Activated T-cell treated with anti-CD3 and anti-CD28 coated beads, Interleukin-2, amount 50 U/mL, for 24 hours (primary cell): ENCODE measurements around the gene MED20.
A peak's percentile ranks its signal among the peaks of the same experiment; 100 is the strongest.
"Not testable (repeated sequence)": the region's sequence is repeated elsewhere in the genome, so short reads cannot be mapped to it uniquely, and the experiment has no call there.

Experiments used
- DNase-seq: peaks from one replicate; pipeline ENCODE4 v3.0.0-alpha.2; 2020
- H3K27ac Mint-ChIP-seq: 2 replicates; pipeline ENCODE4 v1.8.0; 2020; ENCODE audit warnings: mild to moderate bottlenecking, mixed read lengths
- H3K27me3 Mint-ChIP-seq: 2 replicates; pipeline ENCODE4 v1.8.0; 2020; ENCODE audit warnings: mixed read lengths
- H3K36me3 Mint-ChIP-seq: 2 replicates; pipeline ENCODE4 v1.8.0; 2020; ENCODE audit warnings: low read depth, mixed read lengths
- H3K4me1 Mint-ChIP-seq: 2 replicates; pipeline ENCODE4 v1.8.0; 2020; ENCODE audit warnings: low read depth, mixed read lengths
- H3K4me3 Mint-ChIP-seq: 2 replicates; pipeline ENCODE4 v1.8.0; 2020; ENCODE audit warnings: mild to moderate bottlenecking, moderate library complexity, mixed read lengths
- H3K9me3 Mint-ChIP-seq: 2 replicates; pipeline ENCODE4 v1.8.0; 2020; ENCODE audit warnings: mixed read lengths

Gene MED20

GRCh38 chr6:41954668-41955067, 33.7 kb upstream of the MED20 start:
- no peak for DNase-seq
- Mint-ChIP-seq H3K27me3 (no peaks in the 10 kb centered on the region), H3K36me3 (peaks cover 37% of the 10 kb centered on the region), H3K27ac (peak overlapping the region; percentile 90), H3K4me1 (peaks cover 68% of the 10 kb centered on the region), H3K4me3 (no peak overlapping the region), H3K9me3 (peaks cover 11% of the 10 kb centered on the region)

- Mint-ChIP-seq H3K27ac (peak overlapping the region; percentile 68), H3K36me3 (peaks cover 13% of the 10 kb centered on the region)
These were observed 26.8 kb upstream of the MED20 start for GRCh38 chr6:41947581-41948220.

GRCh38 chr6:41943456-41943855, 22.5 kb upstream of the MED20 start:
- no peaks in the 10 kb centered on the region for H3K27me3 Mint-ChIP-seq
- H3K4me1 Mint-ChIP-seq = peaks cover 62% of the 10 kb centered on the region
- H3K4me3 Mint-ChIP-seq = peak overlapping the region; percentile 27
- H3K27ac Mint-ChIP-seq = peak overlapping the region; percentile 87
- no peak for DNase-seq
- no peaks in the 10 kb centered on the region for H3K9me3 Mint-ChIP-seq
- H3K36me3 Mint-ChIP-seq = peaks cover 40% of the 10 kb centered on the region

More at GRCh38 chr6:41947581-41948220, 26.8 kb upstream of the MED20 start:
- no peak for DNase-seq
- peaks cover 62% of the 10 kb centered on the region for H3K4me1 Mint-ChIP-seq
- no peaks in the 10 kb centered on the region for H3K9me3 Mint-ChIP-seq
- no peaks in the 10 kb centered on the region for H3K27me3 Mint-ChIP-seq
- no peak overlapping the region for H3K4me3 Mint-ChIP-seq

GRCh38 chr6:41942882-41943281, 21.9 kb upstream of the MED20 start:
- Mint-ChIP-seq H3K36me3 (peaks cover 45% of the 10 kb centered on the region), H3K4me3 (peak overlapping the region; percentile 100), H3K4me1 (peaks cover 64% of the 10 kb centered on the region), H3K27ac (peak overlapping the region; percentile 97)
- H3K9me3 Mint-ChIP-seq, DNase-seq, H3K27me3 Mint-ChIP-seq: not testable (repeated sequence)

GRCh38 chr6:41942067-41942851, 21.3 kb upstream of the MED20 start:
- H3K4me1 Mint-ChIP-seq = peaks cover 64% of the 10 kb centered on the region
- peaks cover 48% of the 10 kb centered on the region for H3K36me3 Mint-ChIP-seq
- H3K27me3 Mint-ChIP-seq = no peaks in the 10 kb centered on the region
- H3K27ac Mint-ChIP-seq = peak overlapping the region; percentile 97
- no peaks in the 10 kb centered on the region for H3K9me3 Mint-ChIP-seq
- no peak for DNase-seq
- H3K4me3 Mint-ChIP-seq = peak overlapping the region; percentile 100

GRCh38 chr6:41941280-41942066, 20.5 kb upstream of the MED20 start, which contains the start of gene CCND3:
Gene CCND3, minus strand, starts transcription at chr6:41941808. Its CDS starts 159 bp downstream, at chr6:41941649.
- peak; percentile 93 for DNase-seq
- peaks cover 69% of the 10 kb centered on the region for H3K4me1 Mint-ChIP-seq
- H3K27ac Mint-ChIP-seq = peak within 1 kb of the TSS; percentile 97
- H3K27me3 Mint-ChIP-seq = no peaks in the 10 kb centered on the region
- H3K4me3 Mint-ChIP-seq = peak within 1 kb of the TSS; percentile 100
- no peaks in the 10 kb centered on the region for H3K9me3 Mint-ChIP-seq
- peaks cover 56% of the 10 kb centered on the region for H3K36me3 Mint-ChIP-seq

GRCh38 chr6:41940759-41941279, 19.9 kb upstream of the MED20 start:
- peak overlapping the region; percentile 100 for H3K4me3 Mint-ChIP-seq
- peaks cover 61% of the 10 kb centered on the region for H3K36me3 Mint-ChIP-seq
- H3K27me3 Mint-ChIP-seq = no peaks in the 10 kb centered on the region
- no peaks in the 10 kb centered on the region for H3K9me3 Mint-ChIP-seq
- H3K4me1 Mint-ChIP-seq = peaks cover 72% of the 10 kb centered on the region
- no peak for DNase-seq
- peak overlapping the region; percentile 96 for H3K27ac Mint-ChIP-seq

GRCh38 chr6:41939848-41940758, 19.2 kb upstream of the MED20 start:
- Mint-ChIP-seq H3K4me3 (peak overlapping the region; percentile 100), H3K9me3 (no peaks in the 10 kb centered on the region), H3K27me3 (no peaks in the 10 kb centered on the region), H3K27ac (peak overlapping the region; percentile 96), H3K4me1 (peaks cover 73% of the 10 kb centered on the region), H3K36me3 (peaks cover 68% of the 10 kb centered on the region)
- DNase-seq = peak; percentile 79

- no peaks in the 10 kb centered on the region for H3K27me3 Mint-ChIP-seq
- H3K4me3 Mint-ChIP-seq = peak overlapping the region; percentile 100
- no peaks in the 10 kb centered on the region for H3K9me3 Mint-ChIP-seq
- peaks cover 73% of the 10 kb centered on the region for H3K36me3 Mint-ChIP-seq
- peak overlapping the region; percentile 96 for H3K27ac Mint-ChIP-seq
- peaks cover 73% of the 10 kb centered on the region for H3K4me1 Mint-ChIP-seq
- DNase-seq = peak; percentile 65
These were observed 18.4 kb upstream of the MED20 start for GRCh38 chr6:41939176-41939847.

- no peaks in the 10 kb centered on the region for H3K27me3 Mint-ChIP-seq
- peak; percentile 58 for DNase-seq
- H3K4me1 Mint-ChIP-seq = peaks cover 72% of the 10 kb centered on the region
- peak overlapping the region; percentile 100 for H3K4me3 Mint-ChIP-seq
- no peaks in the 10 kb centered on the region for H3K9me3 Mint-ChIP-seq
- H3K27ac Mint-ChIP-seq = peak overlapping the region; percentile 96
- H3K36me3 Mint-ChIP-seq = peaks cover 79% of the 10 kb centered on the region
These were observed 17.7 kb upstream of the MED20 start for GRCh38 chr6:41938590-41939175.

GRCh38 chr6:41937861-41938574, 17.1 kb upstream of the MED20 start:
- no peak for DNase-seq
- H3K36me3 Mint-ChIP-seq = peaks cover 86% of the 10 kb centered on the region
- peak overlapping the region; percentile 96 for H3K27ac Mint-ChIP-seq
- peaks cover 69% of the 10 kb centered on the region for H3K4me1 Mint-ChIP-seq
- no peaks in the 10 kb centered on the region for H3K9me3 Mint-ChIP-seq
- H3K27me3 Mint-ChIP-seq = no peaks in the 10 kb centered on the region
- H3K4me3 Mint-ChIP-seq = peak overlapping the region; percentile 100

- DNase-seq = no peak
- Mint-ChIP-seq H3K4me1 (peaks cover 68% of the 10 kb centered on the region), H3K27ac (peak overlapping the region; percentile 96), H3K27me3 (no peaks in the 10 kb centered on the region), H3K9me3 (no peaks in the 10 kb centered on the region), H3K36me3 (peaks cover 91% of the 10 kb centered on the region), H3K4me3 (peak overlapping the region; percentile 100)
These were observed 16.5 kb upstream of the MED20 start for GRCh38 chr6:41937472-41937860.
